Panc1 (cell line): ENCODE measurements around the gene C16orf90. TPM values are rescaled to one million over a fixed set of nuclear protein-coding genes. Genes with fewer than 3 reads are reported as not detected.

Experiments used
- ATAC-seq: fragments of 200-7000 bp; cut with Tn5 transposase; 2 replicates; pipeline ENCODE4 v1.9.1; 2020; ENCODE audit warnings: mild to moderate bottlenecking, moderate library complexity
- BruUV-seq: library from RNA; stranded (reverse); fragments of 400-500 nt; replicated peaks from 2 replicates; lab custom pipeline; 2021; lab: Mats Ljungman, UMichigan
- CTCF ChIA-PET: fragments of 300-600 bp; sonication (Branson Sonifier 250); formaldehyde crosslinking; loops from one replicate; lab custom pipeline; 2022; ENCODE audit warnings: antibody characterized with exemption; lab: Charles Lee
- POLR2A ChIA-PET: fragments of 300-600 bp; sonication (Branson Sonifier 250); formaldehyde crosslinking; loops from one replicate; lab custom pipeline; 2022; ENCODE audit warnings: antibody characterized with exemption; lab: Charles Lee
- DNase-seq: peaks from one replicate; pipeline ENCODE4 v3.0.0-alpha.2; 2010; ENCODE audit warnings: low read depth, low spot score
- H3K27ac ChIP-seq: 2 replicates; pipeline ENCODE4 v1.5.1; 2011; ENCODE audit warnings: mild to moderate bottlenecking, low read length, inconsistent platforms
- H3K27me3 ChIP-seq: fragments of 200-500 bp; sonication (Bioruptor generic); 2 replicates; pipeline ENCODE4 v1.6.0; 2014; ENCODE audit warnings: low read length, inconsistent platforms; ENCODE audit not compliant: control insufficient read depth, insufficient read depth
- H3K36me3 ChIP-seq: fragments of 200-500 bp; sonication (Bioruptor generic); 2 replicates; pipeline ENCODE4 v1.5.1; 2014; ENCODE audit warnings: inconsistent platforms, mild to moderate bottlenecking, low read length, moderate library complexity; ENCODE audit not compliant: control insufficient read depth, insufficient read depth
- H3K4me1 ChIP-seq: 2 replicates; pipeline ENCODE4 v1.5.1; 2011; ENCODE audit warnings: inconsistent platforms, mild to moderate bottlenecking, low read length, moderate library complexity; ENCODE audit not compliant: control insufficient read depth, insufficient read depth
- H3K4me3 ChIP-seq, 2 experiments: 2 replicates each; pipeline ENCODE4 v1.5.1; 2011 to 2012; ENCODE audit warnings: low read depth in 2 of 2, low read length in 2 of 2, mild to moderate bottlenecking in 2 of 2, inconsistent platforms in 1 of 2, moderate library complexity in 1 of 2
- H3K9me3 ChIP-seq: fragments of 200-500 bp; sonication (Bioruptor generic); 2 replicates; pipeline ENCODE4 v1.5.1; 2014; ENCODE audit warnings: low read depth, mild to moderate bottlenecking, inconsistent platforms, low read length, moderate library complexity; ENCODE audit not compliant: control insufficient read depth, insufficient read depth
- CTCF ChIP-seq: fragments of 450-650 bp; IDR thresholded peaks from 2 replicates; pipeline ENCODE4 v1.5.1; 2017; ENCODE audit warnings: mild to moderate bottlenecking
- POLR2AphosphoS5 ChIP-seq: IDR thresholded peaks from 2 replicates; pipeline ENCODE4 v1.6.1; 2012; ENCODE audit warnings: mild to moderate bottlenecking, low read depth, low read length, moderate library complexity
- REST ChIP-seq, 2 experiments: IDR thresholded peaks; 2 replicates each; pipeline ENCODE4 v1.6.1; 2011 to 2012; ENCODE audit warnings: low read depth in 2 of 2, control low read depth in 1 of 2, low read length in 1 of 2, mild to moderate bottlenecking in 1 of 2, moderate library complexity in 1 of 2; ENCODE audit not compliant: insufficient read depth in 1 of 2
- SIN3A ChIP-seq: IDR thresholded peaks from 2 replicates; pipeline ENCODE4 v1.6.1; 2012; ENCODE audit warnings: low read depth, mild to moderate bottlenecking, low read length, moderate library complexity, borderline replicate concordance; ENCODE audit not compliant: insufficient read depth
- TCF7L2 ChIP-seq: IDR thresholded peaks from 2 replicates; pipeline ENCODE4 v1.6.1; 2011; ENCODE audit warnings: mild to moderate bottlenecking, low read depth, low read length, inconsistent platforms
- in situ Hi-C: cut with HindIII; loops from 2 replicates; pipeline ENCODE4 v1.10.0; 2016; ENCODE audit warnings: low sequenced_read_pairs, low pct_unique_long_range_greater_than_20kb
- intact Hi-C: fragments of 100-400 bp; cut with micrococcal nuclease; formaldehyde crosslinking; loops from one replicate; pipeline ENCODE4 v1.10.0; 2022; ENCODE audit not compliant: unreplicated experiment
- total RNA-seq: library from RNA; stranded (reverse); gene quantifications from one replicate; pipeline ENCODE4 v1.2.1, GENCODE V29; 2021; ENCODE audit not compliant: unreplicated experiment

C16orf90 gene
- total RNA-seq, 1 experiment from 2014 or later: not detected

GRCh38 chr16:3520413-3520812, 25.1 kb upstream of the C16orf90 start:
- ChIA-PET POLR2A (interaction anchor here (0.6 kb wide), 1 partner anchor 392 kb away, joined by 3 read pairs; no protein-coding TSS in a partner anchor), CTCF (no interaction called here)
- no peaks in the 10 kb centered on the region for H3K9me3 ChIP-seq
- no peak overlapping the region for H3K27ac ChIP-seq
- no peaks in the 10 kb centered on the region for H3K4me1 ChIP-seq
- no TSS peak for BruUV-seq
- peaks cover 4% of the 10 kb centered on the region for H3K36me3 ChIP-seq
- intact Hi-C loops (no loop called here), in situ Hi-C loops (no loop called here)
- no peak overlapping the region for H3K4me3 ChIP-seq
- H3K27me3 ChIP-seq: no peaks in the 10 kb centered on the region
- DNase-seq (no peak), ATAC-seq (no peak)
- no peak for TF ChIP-seq REST (IDR thresholded peaks at IDR 0.05; ENCODE audit: insufficient read depth in 1 of 2, low read depth in 2 of 2, low read length in 1 of 2)
- no peak for TF ChIP-seq POLR2AphosphoS5
- TF ChIP-seq CTCF: no peak
- TF ChIP-seq TCF7L2: no peak
- no peak for TF ChIP-seq SIN3A

- Histone ChIP-seq H3K4me3 (no peak overlapping the region), H3K4me1 (no peaks in the 10 kb centered on the region), H3K27me3 (no peaks in the 10 kb centered on the region), H3K36me3 (peaks cover 4% of the 10 kb centered on the region), H3K9me3 (no peaks in the 10 kb centered on the region), H3K27ac (no peak overlapping the region)
- POLR2A ChIA-PET: interaction anchor here (0.6 kb wide), 2 partner anchors 119 to 391 kb away, joined by 3 read pairs; partner anchors contain the start of genes ZNF174 and ZSCAN32
- intact Hi-C loops: no loop called here
- CTCF ChIA-PET: no interaction called here
- no peak for DNase-seq
- TF ChIP-seq CTCF (no peak), SIN3A (no peak), TCF7L2 (no peak), POLR2AphosphoS5 (no peak), REST (IDR thresholded peaks at IDR 0.05; ENCODE audit: insufficient read depth in 1 of 2, low read depth in 2 of 2, low read length in 1 of 2) (no peak)
- in situ Hi-C loops: no loop called here
- ATAC-seq: no peak
- BruUV-seq: no TSS peak
Measured at GRCh38 chr16:3519581-3519980, 24.3 kb upstream of the C16orf90 start.
